Peyer's patch (tissue), 4 donors: Measurements from ENCODE around the gene NDOR1. TPM values are rescaled to one million over a fixed set of nuclear protein-coding genes. Genes with fewer than 3 reads are reported as not detected.

Experiments used
- DNase-seq, 3 donors: peaks; one replicate each; pipeline ENCODE4 v3.0.0-alpha.2; 2017 to 2019
- H3K27ac ChIP-seq, 4 donors: fragments of 200-600 bp; sonication (generic); one replicate each; pipeline ENCODE4 v1.5.1; 2016 to 2019
- H3K27me3 ChIP-seq, 2 donors: fragments of 200-600 bp; sonication (generic); one replicate each; pipeline ENCODE4 v1.5.1; 2019
- H3K36me3 ChIP-seq, 3 donors: fragments of 200-600 bp; sonication (generic); one replicate each; pipeline ENCODE4 v1.5.1; 2016 to 2019
- H3K4me1 ChIP-seq, 4 donors: fragments of 200-600 bp; sonication (generic); one replicate each; pipeline ENCODE4 v1.5.1; 2016 to 2019
- H3K4me3 ChIP-seq, 4 donors: fragments of 200-600 bp; sonication (generic); 1 replicate in 3 of 4; 2 replicates in 1 of 4; pipeline ENCODE4 v1.5.1; 2016 to 2019; ENCODE audit warnings: mild to moderate bottlenecking in 1 of 4
- H3K9me3 ChIP-seq, 4 donors: fragments of 200-600 bp; sonication (generic); one replicate each; pipeline ENCODE4 v1.5.1; 2016 to 2019; ENCODE audit warnings: mild to moderate bottlenecking in 1 of 4
- CTCF ChIP-seq, 6 experiments: fragments of 450-650 bp in 4 of 6; fragments of 200-600 bp in 2 of 6; sonication (generic) in 1 of 6; IDR thresholded peaks; one replicate each; pipeline ENCODE4 v1.5.1; 2017 to 2019; ENCODE audit warnings: antibody characterized with exemption in 6 of 6, mild to moderate bottlenecking in 3 of 6, moderate library complexity in 1 of 6
- POLR2A ChIP-seq, 2 donors: fragments of 450-650 bp; IDR thresholded peaks; one replicate each; pipeline ENCODE4 v1.5.1; 2017; ENCODE audit warnings: antibody characterized with exemption in 2 of 2, mild to moderate bottlenecking in 2 of 2, moderate library complexity in 2 of 2
- total RNA-seq, 4 donors: library from RNA; depleted of rRNA; stranded (reverse); fragments of >200 nt; gene quantifications; one replicate each; pipeline ENCODE4 v1.1.0, GENCODE V29; 2016

NDOR1 gene
- total RNA-seq, 4 donors from 2014 or later = 16.3 to 39.2 (median 25.1) TPM

DNA sequence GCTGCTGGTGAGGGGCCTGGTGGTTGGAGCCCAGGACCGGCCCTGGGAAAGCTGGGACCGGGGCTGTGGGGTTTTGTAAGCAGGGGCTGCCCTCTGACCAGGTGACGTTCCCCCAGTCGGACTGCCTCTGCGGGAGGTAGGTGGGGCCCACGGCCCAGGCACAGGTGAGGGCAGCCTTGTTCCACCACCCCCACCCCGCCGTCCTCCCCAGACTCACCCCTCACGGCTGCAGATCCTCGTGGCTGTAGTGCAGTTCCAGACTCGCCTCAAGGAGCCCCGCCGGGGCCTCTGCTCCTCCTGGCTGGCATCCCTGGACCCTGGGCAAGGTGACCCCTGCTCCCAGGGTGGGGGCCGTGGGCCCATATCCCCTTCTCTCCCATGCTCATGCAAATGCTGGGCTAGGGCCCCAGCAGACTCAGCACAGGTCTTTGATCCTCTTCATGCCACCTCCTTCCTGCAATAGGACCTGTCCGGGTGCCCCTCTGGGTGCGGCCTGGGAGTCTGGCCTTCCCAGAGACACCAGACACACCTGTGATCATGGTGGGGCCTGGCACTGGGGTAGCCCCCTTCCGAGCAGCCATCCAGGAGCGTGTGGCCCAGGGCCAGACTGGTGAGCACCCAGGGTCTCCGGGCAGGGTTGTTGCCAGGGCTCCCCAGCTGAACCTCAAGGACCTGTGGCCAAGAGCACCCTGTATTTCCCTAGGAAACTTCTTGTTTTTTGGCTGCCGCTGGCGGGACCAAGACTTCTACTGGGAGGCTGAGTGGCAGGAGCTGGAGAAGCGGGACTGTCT lies 9.9 kb downstream of the NDOR1 start:
- TF ChIP-seq POLR2A (IDR thresholded peaks at IDR 0.05) (no peak), CTCF (IDR thresholded peaks at IDR 0.05) (no peak)
- H3K27me3 ChIP-seq = no peaks in the 10 kb centered on the region
- H3K36me3 ChIP-seq = peaks cover 0 to 15% (median 0%) of the 10 kb centered on the region in 3 donors
- H3K27ac ChIP-seq = no peak overlapping the region
- H3K4me3 ChIP-seq = no peak overlapping the region
- no peak for DNase-seq
- no peaks in the 10 kb centered on the region for H3K9me3 ChIP-seq
- H3K4me1 ChIP-seq = peaks cover 0 to 26% (median 2%) of the 10 kb centered on the region in 4 donors

DNA sequence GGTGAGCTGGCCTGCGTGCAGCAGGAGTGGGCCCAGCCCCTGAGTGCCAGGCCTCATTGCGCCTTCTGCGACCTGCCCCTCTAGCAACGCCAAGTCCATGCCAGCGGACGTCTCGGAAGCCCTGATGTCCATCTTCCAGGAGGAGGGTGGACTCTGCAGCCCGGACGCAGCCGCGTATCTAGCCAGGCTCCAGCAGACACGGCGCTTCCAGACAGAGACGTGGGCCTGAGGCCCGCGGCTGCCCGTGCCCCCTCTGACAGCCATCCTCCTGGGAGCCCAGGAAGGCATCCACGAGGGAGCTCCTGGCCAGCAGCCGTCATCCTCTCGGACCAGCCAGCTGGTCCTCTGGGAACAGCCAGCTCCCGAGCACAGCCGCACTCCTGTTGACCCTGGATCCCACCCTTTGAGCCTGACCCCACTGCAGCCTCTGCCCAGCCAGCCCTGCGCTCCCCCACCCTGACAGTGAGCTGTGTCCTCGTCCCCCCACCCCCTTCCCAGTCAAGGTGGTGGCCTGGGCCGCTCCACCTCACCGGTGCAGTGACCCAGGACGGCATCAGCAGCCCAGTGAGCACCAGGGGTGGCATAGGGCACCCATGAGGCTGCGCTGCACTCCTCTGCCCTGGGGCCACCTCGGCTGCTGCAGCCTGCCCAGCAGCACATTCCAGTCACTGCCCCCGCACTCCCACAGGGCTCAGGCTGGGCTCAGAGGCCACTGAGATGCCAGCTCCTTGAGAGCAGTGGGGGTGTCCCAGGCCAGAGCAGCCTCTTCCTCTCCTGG lies 10.9 kb downstream of the NDOR1 start:
- Histone ChIP-seq H3K27ac (peak overlapping the region in 1 of 4 donors; percentile 95), H3K4me1 (peaks cover 0 to 30% (median 2%) of the 10 kb centered on the region in 4 donors)

GRCh38 chr9:137217276-137218211 lies 12.0 kb downstream of the NDOR1 start:
- Histone ChIP-seq H3K36me3 (peaks cover 0 to 15% (median 0%) of the 10 kb centered on the region in 3 donors), H3K9me3 (no peaks in the 10 kb centered on the region), H3K27ac (peak overlapping the region in 3 of 4 donors; percentile 74 to 95 (median 83)), H3K4me3 (peak overlapping the region in 3 of 4 donors; percentile 14 to 62 (median 54)), H3K27me3 (no peaks in the 10 kb centered on the region), H3K4me1 (peaks cover 3 to 38% (median 7%) of the 10 kb centered on the region in 4 donors)
- DNase-seq = peak in 2 of 3 donors; percentile 92 to 94
- peak in 3 of 6 experiments; percentile 38 to 39 (median 39) for TF ChIP-seq CTCF (IDR thresholded peaks at IDR 0.05)
- TF ChIP-seq POLR2A (IDR thresholded peaks at IDR 0.05) = peak; percentile 87 to 94

More for the DNA sequence above, 10.9 kb downstream of the NDOR1 start:
- H3K36me3 ChIP-seq = peaks cover 0 to 15% (median 0%) of the 10 kb centered on the region in 3 donors
- TF ChIP-seq POLR2A (IDR thresholded peaks at IDR 0.05) (no peak), CTCF (IDR thresholded peaks at IDR 0.05) (no peak)
- no peak for DNase-seq
- H3K9me3 ChIP-seq = no peaks in the 10 kb centered on the region
- H3K4me3 ChIP-seq = peak overlapping the region in 1 of 4 donors; percentile 54
- no peaks in the 10 kb centered on the region for H3K27me3 ChIP-seq

DNA sequence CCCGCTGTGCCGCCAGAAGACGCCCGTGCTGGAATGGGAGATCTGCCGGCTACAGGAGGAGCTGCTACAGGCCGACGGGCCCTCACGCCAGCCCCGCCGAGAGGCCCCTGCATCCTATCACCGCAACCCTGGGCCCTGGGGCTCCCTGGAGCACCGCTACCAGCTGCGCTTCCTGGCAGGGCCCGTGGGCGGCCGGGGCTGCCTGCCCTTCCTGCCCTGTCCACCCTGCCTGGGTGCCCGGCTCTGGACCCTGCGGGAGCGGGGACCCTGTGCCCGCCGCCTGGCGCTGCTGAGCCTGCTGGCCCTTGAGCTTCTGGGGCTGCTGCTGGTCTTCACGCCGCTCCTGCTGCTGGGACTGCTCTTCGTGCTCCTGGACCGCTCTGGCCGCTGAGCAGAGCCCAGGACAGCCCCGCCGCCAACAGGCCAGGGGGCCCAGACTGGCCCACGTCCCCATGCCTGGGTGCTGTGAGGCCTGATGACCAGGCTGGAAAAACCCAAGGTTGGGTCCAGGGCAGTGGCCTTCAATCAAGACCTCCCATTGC lies 12.8 kb downstream of the NDOR1 start:
- TF ChIP-seq POLR2A (IDR thresholded peaks at IDR 0.05) = no peak
- TF ChIP-seq CTCF (IDR thresholded peaks at IDR 0.05) = no peak
- Histone ChIP-seq H3K4me1 (peaks cover 3 to 44% (median 12%) of the 10 kb centered on the region in 4 donors), H3K27me3 (no peaks in the 10 kb centered on the region), H3K27ac (peak overlapping the region in 3 of 4 donors; percentile 74 to 95 (median 83)), H3K36me3 (peaks cover 0 to 15% (median 0%) of the 10 kb centered on the region in 3 donors), H3K4me3 (peak overlapping the region in 3 of 4 donors; percentile 14 to 62 (median 54)), H3K9me3 (no peaks in the 10 kb centered on the region)
- DNase-seq = no peak
